Measurements from ENCODE around the gene ASTN1.
"Not testable (repeated sequence)": the region's sequence is repeated elsewhere in the genome, so short reads cannot be mapped to it uniquely, and the experiment has no call there.

ASTN1 gene

GRCh38 chr1:177103005-177103852 lies 61.3 kb downstream of the ASTN1 start:
- DNase-seq = no peak

GRCh38 chr1:177092001-177092400 lies 72.5 kb downstream of the ASTN1 start:
- no peak for DNase-seq

- no peak for DNase-seq
Measured at GRCh38 chr1:177091040-177091439, 73.5 kb downstream of the ASTN1 start.

DNA sequence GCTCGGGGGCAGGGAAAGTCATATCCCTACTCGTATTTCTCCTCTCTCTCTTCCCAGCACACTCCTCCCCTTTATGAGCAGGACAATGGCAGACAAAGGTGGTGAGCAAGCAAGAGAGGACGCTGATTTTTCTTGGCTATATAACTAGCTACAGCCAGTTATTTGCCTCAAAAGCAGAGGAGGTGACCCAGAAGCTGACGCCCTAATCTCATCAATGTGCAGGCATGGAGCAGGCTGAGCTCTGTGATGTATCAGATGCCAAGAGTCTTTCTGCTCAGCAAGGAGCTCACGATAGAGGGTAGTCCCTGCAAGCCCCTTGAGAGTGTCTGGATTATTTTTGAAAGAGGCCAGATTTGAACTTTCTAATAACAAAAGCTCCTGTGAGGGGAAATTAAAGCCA lies 75.5 kb downstream of the ASTN1 start:
- DNase-seq = no peak

DNA sequence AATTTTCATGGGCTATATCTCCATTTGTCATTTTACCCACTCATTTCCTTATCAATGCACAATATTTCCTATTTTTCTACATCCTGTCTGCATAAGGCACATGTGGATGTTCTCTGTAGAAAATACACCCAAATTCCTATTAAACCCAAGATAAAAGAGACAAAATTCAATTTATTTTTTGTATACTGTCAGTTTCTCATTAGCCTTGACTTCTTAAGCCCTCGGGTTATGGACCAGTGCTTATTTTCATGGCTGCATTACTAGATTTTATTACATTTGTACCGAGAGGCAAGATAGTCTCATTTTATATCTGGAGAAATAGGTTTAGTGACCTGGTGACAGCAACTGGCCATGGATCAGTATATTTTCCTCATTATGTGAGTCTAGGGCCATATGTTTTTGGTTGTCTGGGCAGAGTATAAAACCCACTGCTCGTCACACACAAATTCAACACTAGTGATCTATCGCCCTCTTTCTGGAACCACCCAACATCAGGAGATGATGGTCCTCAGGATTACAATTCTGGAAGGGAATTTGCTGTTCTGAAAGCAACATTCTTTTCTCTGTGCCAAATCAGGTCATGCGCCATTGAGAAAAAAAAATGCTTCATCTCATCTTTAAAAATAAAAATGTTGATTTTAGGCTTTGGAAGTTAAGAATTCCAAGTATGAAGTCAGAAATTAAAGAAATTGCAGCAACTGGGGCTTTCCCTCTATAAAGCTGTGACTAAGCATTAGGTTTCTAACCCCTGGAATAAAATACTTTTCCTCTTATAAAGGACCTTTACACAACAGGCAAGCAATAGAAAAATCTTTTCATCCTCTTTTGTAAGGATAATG lies 81.4 kb downstream of the ASTN1 start:
- DNase-seq = no peak

GRCh38 chr1:177080564-177080963 lies 83.9 kb downstream of the ASTN1 start:
- DNase-seq = no peak

DNA sequence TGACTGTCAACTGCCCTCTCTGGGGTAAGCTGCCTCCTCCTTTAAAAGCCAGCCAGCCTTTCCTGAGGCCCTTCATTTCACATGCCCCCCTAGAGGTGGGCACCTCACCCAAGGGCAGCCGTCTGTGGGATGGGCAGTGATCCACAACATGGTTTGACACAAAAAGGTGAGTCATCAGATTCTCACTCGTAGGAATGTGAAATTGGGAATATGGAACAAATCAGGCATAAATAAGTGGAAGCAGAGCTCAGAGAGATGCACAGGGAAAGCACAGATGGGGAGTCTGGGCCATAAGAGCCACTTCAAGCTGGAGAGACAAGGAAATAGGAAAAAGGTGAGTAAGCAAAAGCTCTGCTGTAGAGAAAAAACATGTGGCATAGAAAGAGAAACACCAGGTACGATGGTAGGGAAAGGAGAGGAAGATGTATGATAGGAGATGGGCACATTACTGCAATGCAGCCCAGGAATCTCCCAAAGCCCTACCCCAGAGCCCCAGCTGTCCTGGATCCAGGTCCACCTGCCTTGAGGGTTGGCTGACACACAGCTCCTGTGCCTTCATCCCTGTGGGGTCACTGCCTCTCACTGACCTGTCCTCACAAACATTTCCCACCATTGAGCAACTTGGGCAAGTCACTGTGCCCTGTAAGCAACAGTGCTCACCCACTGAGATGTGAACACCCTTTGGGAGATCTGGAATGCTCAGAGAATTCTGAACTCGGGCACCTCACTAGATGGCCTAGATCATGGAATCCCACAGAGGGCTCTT lies 86.6 kb downstream of the ASTN1 start:
- DNase-seq = no peak

DNA sequence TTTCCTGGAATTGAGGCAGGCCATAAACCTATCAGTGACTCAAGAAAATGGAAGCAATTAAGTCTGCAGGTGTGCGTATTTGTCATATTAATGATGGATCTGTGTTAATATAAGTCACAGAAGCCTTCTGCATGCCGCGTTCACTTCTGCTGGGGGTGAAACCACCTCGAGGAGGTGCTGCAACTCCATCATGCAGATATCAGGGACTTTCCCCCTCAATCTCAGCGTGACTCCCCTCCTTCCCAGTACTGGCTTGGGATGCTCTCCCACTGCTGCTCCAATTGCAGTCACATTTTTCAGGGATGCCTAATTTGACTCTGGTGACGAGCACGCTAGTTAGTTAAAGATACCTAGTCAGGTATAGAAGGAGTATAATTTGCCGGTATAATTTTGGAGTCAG lies 87.5 kb downstream of the ASTN1 start:
- no peak for DNase-seq

DNA sequence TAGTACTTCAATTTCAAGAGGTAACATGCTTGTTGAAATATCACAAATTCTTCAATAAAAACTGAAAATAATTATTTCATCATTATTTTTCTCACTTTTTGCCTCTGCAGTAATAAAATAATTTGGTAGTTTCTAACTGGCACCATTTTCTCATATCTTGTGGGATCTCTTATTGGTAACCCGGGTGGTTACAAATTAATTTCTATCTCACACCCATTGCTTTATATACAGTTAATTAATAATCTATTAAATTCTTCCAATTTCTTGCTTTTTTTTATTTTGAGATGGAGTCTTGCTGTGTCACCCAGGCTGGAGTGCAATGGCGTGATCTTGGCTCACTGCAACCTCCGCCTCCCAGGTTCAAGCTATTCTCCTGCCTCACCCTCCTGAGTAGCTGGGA lies 89.7 kb downstream of the ASTN1 start:
- DNase-seq = not testable (repeated sequence)

- DNase-seq = no peak
Measured at GRCh38 chr1:177069490-177069889, 95.0 kb downstream of the ASTN1 start.

DNA sequence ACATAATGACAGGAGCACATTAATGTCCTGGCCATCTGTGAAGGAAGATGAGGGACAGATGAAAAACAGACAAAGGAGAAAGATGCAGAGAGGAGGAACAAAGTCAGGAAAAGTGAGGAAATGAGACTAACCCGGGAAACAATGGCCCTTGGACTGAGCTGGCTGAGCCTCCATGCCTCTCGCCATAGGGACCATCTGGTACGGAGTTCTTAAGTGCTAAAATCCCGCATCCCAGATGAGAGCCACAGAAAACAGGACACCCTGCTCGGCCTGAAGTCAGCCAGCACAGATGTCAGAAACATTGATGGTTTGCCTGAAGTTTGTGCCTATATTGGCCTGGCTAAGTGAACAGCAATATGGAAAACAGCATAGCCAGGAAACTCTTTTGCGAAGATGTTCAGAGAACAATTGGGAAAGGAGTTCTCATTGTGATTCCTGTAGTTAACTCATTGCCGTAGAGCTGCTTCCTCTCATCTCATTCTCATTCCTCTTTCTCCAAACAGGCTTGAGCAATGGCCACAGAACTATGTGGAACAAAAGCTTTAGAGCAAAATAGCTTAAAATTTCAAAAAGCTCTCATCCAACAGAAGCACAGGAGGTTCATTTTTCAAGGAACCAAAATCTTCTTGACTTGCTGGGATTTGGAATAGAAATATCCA lies 96.6 kb downstream of the ASTN1 start:
- no peak for DNase-seq

GRCh38 chr1:177065430-177065829 lies 99.1 kb downstream of the ASTN1 start:
- DNase-seq = no peak

- no peak for DNase-seq
Measured at GRCh38 chr1:177063648-177064047, 100.9 kb downstream of the ASTN1 start.

- DNase-seq = no peak
Measured at GRCh38 chr1:177054542-177054941, 110.0 kb downstream of the ASTN1 start.

- no peak for DNase-seq
Measured at GRCh38 chr1:177053648-177054047, 110.9 kb downstream of the ASTN1 start.

DNA sequence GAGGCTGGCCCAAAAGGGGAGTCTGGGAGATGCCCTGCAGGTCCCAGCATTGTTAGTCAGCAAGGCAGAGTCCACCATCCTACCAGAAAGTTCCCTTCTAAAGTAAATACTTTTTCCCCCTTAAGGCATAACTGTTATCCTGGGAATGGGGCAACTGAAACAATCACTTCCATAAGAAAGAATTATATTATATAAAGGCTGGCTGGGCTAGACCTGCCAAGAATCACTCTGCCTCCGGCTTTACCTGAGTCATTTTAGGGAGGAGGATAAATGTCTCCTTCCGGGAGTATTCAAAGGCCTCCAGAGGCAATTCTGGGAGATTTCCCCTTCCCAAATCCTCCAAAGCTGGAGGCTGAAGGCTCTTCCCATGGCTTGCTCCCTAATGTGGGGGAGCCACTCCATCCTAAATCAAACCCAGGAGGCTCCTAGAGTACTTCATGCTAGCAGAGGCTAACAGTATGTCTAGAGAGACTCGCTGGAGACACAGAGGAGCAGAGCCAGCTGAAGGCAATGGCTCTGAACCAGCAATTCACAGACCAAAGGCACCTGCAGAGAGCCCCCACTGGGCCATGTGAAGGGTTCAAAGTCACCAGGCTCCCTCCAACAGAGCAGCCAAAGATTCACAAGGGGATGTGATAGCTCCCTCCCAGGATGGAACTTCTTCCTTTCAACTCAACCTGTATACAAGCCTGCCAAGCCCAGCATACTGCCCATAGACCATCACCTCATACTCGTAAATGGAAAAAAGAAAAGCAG lies 116.0 kb downstream of the ASTN1 start:
- no peak for DNase-seq

GRCh38 chr1:177045151-177045550 lies 119.4 kb downstream of the ASTN1 start:
- DNase-seq = no peak

DNA sequence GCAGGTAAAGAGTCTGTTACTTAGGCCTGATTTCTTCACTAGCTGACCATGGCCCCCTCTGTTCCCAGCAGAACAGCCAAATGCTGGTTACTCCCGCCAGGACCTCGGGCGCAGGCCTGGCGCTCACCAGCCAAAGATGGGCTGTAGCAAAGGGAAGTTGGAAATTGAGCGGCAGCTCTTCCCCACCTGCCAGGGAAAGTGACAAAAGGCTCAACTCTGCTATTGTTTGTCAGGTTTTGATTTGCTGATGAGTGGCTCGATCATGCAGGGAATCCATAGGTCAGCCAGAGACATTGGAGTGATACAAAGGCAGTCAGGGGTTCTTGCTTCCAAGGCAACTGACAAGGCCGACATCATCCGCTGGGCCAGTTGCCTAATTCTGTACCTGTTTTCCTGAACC lies 120.1 kb downstream of the ASTN1 start:
- DNase-seq = no peak

GRCh38 chr1:177043597-177043996 lies 120.9 kb downstream of the ASTN1 start:
- DNase-seq = no peak

GRCh38 chr1:177035586-177035985 lies 128.9 kb downstream of the ASTN1 start:
- DNase-seq = no peak

DNA sequence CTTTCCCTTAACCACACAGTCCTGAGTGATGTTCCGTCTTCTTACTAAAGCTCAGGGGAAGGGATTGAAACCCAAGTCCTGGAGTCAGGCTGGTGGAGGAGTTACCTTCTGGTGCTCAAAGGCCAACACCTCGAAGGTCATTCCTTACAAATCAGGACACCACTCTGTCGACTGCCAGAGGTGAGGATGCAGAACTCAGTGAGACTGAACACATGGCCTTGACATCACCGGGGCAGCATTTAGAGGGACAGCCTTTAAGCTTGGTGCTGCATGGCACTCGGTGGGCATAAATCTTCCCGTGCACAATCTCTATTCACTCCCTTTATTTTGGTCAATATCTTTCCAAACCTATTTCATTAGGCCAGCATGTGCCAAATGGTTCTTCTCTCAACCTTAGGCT lies 130.9 kb downstream of the ASTN1 start:
- no peak for DNase-seq

DNA sequence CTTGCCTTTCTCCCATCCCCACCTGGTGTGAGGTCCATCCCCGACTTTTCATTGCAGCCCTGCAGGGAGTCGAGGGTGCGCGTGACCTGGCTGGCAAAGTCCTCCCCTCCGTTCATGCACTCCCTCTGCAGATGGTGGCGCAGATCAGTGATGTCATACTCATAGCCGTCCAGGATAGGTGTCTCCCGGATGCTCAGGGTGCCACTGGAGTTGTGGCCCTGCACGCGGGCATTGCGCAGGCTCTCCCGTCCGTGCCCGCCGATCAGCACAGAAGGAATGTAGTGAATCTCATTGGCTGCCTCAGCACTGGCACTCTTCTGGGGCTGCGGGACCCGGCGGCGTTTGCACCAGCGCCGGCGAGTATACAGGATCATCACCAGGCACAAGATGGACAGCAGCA lies 132.1 kb downstream of the ASTN1 start:
- DNase-seq = no peak

Measured in MV-4-11 (cell line).